Measurements from ENCODE around the gene UBE2QL1. TPM values are rescaled to one million over a fixed set of nuclear protein-coding genes. Genes with fewer than 3 reads are reported as not detected.
"Not testable (repeated sequence)": the region's sequence is repeated elsewhere in the genome, so short reads cannot be mapped to it uniquely, and the experiment has no call there.

Gene UBE2QL1
- total RNA-seq, 2 donors from 2014 or later, result not detected

DNA sequence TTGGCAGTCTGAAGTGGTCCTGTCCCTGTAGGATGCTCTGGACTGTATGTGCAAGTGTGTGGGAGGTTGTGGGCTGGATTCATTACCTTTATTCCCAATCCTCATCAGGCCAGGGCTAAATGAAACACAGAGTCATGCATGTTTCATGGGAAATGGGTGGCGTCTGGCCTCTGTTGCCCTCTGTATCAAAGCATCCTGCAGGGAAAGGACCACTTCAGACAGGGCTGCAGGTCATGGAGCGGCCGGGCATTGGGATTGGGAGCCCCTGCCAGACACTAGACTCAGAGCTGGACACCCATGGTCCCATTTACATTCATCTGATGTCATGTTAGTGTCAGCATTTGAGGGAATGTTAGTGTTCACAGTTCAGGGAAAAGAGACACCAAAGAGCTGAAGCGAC is 53.8 kb downstream of the UBE2QL1 start:
- peaks cover 5% of the 10 kb centered on the region for H3K9me3 Mint-ChIP-seq
- no peak for ATAC-seq (replicated peaks)
- H3K4me1 Mint-ChIP-seq, result no peaks in the 10 kb centered on the region
- no peak overlapping the region for H3K4me3 Mint-ChIP-seq
- H3K36me3 Mint-ChIP-seq (ENCODE audit: low read depth), result no peaks in the 10 kb centered on the region
- no peak overlapping the region for H3K27ac Mint-ChIP-seq
- peaks cover 44% of the 10 kb centered on the region for H3K27me3 Mint-ChIP-seq

DNA sequence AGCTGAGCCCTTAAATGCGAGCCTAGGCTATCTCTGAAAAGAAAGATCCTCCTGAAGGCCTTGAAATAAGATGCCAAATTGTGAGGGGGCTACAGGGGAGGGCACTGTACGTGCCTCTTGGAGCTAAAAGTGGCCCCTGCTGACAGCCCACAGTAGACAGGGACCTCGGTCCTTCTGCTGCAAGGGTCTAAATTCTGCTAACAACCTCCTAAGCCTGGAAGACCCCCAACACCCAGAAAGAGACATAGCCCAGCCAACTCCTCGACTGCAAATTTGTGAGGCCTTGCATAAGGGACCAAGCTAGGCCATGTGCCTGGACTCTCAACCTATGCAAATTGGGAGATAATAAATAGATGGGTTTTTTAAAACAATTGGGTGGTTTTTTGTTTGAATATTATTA is 54.7 kb downstream of the UBE2QL1 start:
- no peak for ATAC-seq (replicated peaks)
- H3K4me1 Mint-ChIP-seq, result no peaks in the 10 kb centered on the region
- H3K9me3 Mint-ChIP-seq, result peaks cover 5% of the 10 kb centered on the region
- H3K36me3 Mint-ChIP-seq (ENCODE audit: low read depth), result no peaks in the 10 kb centered on the region
- H3K4me3 Mint-ChIP-seq, result no peak overlapping the region
- H3K27ac Mint-ChIP-seq, result no peak overlapping the region
- peaks cover 41% of the 10 kb centered on the region for H3K27me3 Mint-ChIP-seq

DNA sequence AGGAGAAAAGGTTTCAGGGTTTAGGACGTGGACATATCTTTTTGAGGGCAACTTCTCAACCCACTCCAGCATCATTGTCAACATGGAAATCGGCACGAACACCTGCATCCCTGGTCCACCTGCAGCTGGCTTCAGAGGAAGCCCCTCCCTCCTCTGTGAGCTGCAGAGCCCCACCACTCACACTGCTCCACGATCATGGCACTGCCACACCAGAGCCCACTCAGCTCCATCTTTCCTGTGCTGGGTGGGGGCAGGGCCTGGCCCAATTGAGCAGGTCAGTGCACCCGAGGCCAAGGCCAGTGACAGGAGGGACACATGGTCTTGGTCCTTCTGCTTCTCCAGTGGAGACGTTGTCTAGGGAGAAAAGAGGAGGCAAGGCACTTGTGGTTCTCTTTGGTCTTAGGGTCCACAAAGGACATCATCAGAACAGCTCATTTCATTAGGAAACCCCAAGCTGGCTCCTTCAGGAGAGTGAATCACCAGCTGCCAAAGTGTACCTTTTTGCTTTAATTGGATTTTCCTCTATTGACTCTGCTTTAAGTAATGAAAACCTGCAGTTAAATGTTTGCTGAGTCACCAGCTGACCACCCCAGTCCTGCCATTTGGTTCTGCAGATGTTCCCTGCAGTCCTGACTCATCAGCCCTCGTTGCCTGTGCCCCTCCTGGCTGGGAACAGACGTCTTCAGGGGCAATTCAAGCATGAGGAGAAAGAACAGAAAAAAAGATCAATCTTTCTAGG is 56.2 kb downstream of the UBE2QL1 start:
- no peak for ATAC-seq (replicated peaks)
- H3K4me1 Mint-ChIP-seq, result no peaks in the 10 kb centered on the region
- H3K27ac Mint-ChIP-seq, result no peak overlapping the region
- H3K4me3 Mint-ChIP-seq, result no peak overlapping the region
- peaks cover 45% of the 10 kb centered on the region for H3K27me3 Mint-ChIP-seq
- H3K9me3 Mint-ChIP-seq, result peaks cover 5% of the 10 kb centered on the region
- no peaks in the 10 kb centered on the region for H3K36me3 Mint-ChIP-seq (ENCODE audit: low read depth)

DNA sequence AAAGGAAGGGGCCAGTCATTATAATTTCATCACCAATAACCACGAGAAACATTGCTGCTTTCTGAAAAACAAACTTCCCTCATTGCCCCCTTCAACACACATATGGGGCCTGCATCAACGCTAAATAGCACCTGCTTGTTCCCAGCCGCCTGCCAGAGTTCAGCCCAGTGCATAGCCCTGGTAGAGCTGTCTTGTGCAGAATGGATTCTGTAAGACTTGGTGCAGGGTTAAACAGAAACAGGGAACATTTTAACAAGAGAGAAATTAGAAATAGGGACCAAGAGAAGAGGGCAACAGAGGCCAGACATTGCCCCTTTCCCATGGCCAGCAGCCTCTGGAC is 56.7 kb downstream of the UBE2QL1 start:
- no peaks in the 10 kb centered on the region for H3K4me1 Mint-ChIP-seq
- H3K9me3 Mint-ChIP-seq, result peaks cover 5% of the 10 kb centered on the region
- no peak overlapping the region for H3K4me3 Mint-ChIP-seq
- peaks cover 46% of the 10 kb centered on the region for H3K27me3 Mint-ChIP-seq
- no peaks in the 10 kb centered on the region for H3K36me3 Mint-ChIP-seq (ENCODE audit: low read depth)
- H3K27ac Mint-ChIP-seq, result no peak overlapping the region
- ATAC-seq (replicated peaks), result no peak

DNA sequence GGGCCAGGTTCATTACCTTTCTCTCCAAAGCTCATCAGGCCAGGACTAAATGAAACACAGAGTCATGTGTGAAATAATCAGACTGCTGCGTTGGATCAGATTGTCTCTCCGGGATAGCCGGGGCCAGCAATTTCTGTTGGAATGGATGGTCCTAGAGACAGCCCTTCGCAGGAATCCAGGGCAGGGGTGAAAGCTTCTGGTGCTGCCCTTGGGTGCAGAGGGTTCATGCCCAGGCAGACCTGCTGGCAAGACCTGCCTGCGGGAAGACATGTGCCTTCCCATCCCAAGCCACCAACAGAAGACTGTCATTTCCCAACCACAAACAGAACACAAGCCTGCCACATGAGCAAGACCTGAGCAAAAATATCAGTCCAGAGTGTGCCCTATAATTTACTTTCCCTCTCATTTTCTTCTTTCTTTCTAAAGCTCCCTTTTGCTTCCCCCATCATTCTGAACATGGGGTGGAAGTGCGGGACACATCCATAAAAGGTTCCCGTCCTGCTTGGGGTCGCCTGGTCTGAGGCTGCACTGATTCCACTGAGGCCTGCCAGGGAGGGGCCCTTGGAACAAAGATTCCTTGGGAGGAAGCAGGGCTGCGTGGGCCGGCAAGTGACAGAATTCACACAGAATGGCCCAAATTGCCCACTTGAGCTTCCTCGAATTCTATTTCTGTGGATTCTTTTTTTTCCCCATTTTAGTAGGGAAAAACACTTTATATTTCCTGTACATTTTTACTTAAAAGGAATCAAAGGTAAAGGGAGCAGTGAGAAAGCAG is 57.3 kb downstream of the UBE2QL1 start:
- Mint-ChIP-seq H3K27me3 (peaks cover 46% of the 10 kb centered on the region), H3K27ac (no peak overlapping the region), H3K4me1 (no peaks in the 10 kb centered on the region), H3K9me3 (peaks cover 3% of the 10 kb centered on the region), H3K4me3 (no peak overlapping the region), H3K36me3 (ENCODE audit: low read depth) (no peaks in the 10 kb centered on the region)
- no peak for ATAC-seq (replicated peaks)

DNA sequence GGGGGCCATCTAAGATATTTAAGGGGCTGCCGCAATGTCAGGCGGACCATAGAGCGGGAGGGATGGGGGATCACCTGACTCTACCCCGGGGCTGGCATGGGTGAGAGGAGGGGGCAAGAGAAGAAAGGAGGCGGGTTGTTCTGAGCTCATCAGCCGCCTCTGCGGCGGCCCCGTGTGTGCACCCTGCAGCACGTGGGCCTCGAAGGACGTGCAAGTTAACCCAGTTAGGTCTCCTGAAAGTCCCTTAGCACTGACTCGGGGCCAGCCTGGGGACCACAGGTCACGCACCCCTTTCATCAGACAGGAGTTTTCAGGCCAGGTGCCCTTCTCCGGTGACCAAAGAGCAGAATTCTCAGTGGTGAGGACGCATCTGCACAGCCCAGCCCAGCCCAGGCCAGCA is 58.0 kb downstream of the UBE2QL1 start:
- Mint-ChIP-seq H3K36me3 (ENCODE audit: low read depth) (no peaks in the 10 kb centered on the region), H3K4me1 (no peaks in the 10 kb centered on the region), H3K27me3 (peaks cover 40% of the 10 kb centered on the region), H3K27ac (no peak overlapping the region), H3K9me3 (no peaks in the 10 kb centered on the region), H3K4me3 (no peak overlapping the region)
- ATAC-seq (replicated peaks), result no peak

DNA sequence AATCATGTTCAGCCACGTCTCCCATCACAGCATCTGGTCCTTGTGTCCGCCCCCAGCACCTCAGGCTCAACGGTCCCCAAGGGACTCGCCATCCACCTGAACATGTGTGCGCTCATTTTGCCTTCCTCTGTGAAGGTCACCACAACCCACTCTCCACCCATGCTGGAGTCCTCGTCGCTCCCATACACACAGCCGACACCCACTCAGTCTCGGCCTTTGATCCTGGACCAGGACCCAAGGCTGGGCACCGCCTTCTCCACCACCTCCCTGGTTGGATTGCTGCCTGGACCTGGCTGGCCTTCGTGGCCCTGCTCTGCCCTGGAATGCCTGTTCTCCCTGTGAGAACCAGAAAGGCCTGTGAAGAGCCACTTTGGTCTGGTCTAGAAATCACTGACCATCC is 60.3 kb downstream of the UBE2QL1 start:
- ATAC-seq (replicated peaks), result no peak
- H3K27me3 Mint-ChIP-seq, result peaks cover 31% of the 10 kb centered on the region
- H3K9me3 Mint-ChIP-seq, result no peaks in the 10 kb centered on the region
- H3K4me1 Mint-ChIP-seq, result no peaks in the 10 kb centered on the region
- no peak overlapping the region for H3K27ac Mint-ChIP-seq
- H3K4me3 Mint-ChIP-seq, result no peak overlapping the region
- no peaks in the 10 kb centered on the region for H3K36me3 Mint-ChIP-seq (ENCODE audit: low read depth)

DNA sequence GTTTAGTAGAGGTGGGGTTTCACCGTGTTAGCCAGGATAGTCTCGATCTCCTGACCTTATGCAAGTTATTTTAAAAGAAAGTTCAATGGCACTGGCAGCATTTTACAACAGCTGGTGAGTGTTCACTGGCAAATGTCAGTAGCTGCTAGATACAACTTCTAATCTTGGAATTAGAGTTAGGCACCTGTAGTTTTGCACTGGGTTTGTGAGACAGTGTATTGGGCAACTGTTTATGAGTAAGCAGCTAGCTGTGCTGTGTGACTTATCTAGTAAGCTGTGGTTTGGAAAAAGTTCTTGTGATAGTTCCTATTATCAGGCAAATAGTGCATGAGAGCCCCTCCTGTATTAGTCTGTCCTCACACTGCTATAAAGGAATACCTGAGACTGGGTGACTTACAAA is 61.5 kb downstream of the UBE2QL1 start:
- H3K4me3 Mint-ChIP-seq, result no peak overlapping the region
- no peaks in the 10 kb centered on the region for H3K4me1 Mint-ChIP-seq
- H3K27ac Mint-ChIP-seq, result no peak overlapping the region

DNA sequence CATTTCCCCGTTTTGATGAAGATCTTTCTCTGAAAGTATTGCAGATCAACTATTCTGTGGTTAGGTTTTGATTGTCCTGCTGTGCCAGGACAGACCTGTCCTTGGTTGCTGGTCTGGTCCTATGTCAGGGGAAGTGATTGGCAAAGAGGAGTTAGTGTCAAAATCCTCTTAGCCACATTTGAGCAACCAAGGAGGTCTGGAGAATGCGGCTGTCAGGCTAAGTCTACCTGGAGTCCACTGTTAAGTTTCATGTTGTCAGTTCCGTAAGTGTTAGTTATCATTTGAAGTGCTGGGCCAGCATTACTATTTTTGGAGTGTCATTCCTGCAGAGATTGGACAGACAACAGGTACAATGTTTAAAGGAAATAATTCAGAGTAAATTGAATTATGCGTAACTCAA is 62.3 kb downstream of the UBE2QL1 start:
- Mint-ChIP-seq H3K27ac (no peak overlapping the region), H3K27me3 (peaks cover 20% of the 10 kb centered on the region), H3K36me3 (ENCODE audit: low read depth) (no peaks in the 10 kb centered on the region), H3K4me3 (no peak overlapping the region), H3K4me1 (no peaks in the 10 kb centered on the region), H3K9me3 (no peaks in the 10 kb centered on the region)
- no peak for ATAC-seq (replicated peaks)

More for the DNA sequence above, 61.5 kb downstream of the UBE2QL1 start:
- H3K27me3 Mint-ChIP-seq, result peaks cover 26% of the 10 kb centered on the region
- no peaks in the 10 kb centered on the region for H3K36me3 Mint-ChIP-seq (ENCODE audit: low read depth)
- no peak for ATAC-seq (replicated peaks)
- no peaks in the 10 kb centered on the region for H3K9me3 Mint-ChIP-seq

DNA sequence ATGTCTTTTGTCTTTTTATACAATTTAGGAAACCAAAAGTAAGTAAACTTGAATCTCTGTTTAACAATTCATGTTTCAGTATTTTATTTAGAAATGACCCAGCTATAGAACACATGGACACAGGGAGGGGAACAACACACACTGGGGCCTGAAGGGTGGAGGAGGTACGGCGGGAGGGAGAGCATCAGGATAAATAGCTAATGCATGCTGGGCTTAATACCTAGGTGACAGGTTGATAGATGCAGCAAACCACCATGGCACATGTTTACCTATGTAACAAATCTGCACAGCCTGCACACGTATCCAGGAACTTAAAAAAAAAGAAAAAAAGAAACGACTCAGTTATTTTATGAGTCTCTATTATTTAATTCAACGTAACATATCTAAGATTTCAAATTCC is 67.2 kb downstream of the UBE2QL1 start:
- ATAC-seq (replicated peaks); H3K27ac Mint-ChIP-seq: not testable (repeated sequence)

DNA sequence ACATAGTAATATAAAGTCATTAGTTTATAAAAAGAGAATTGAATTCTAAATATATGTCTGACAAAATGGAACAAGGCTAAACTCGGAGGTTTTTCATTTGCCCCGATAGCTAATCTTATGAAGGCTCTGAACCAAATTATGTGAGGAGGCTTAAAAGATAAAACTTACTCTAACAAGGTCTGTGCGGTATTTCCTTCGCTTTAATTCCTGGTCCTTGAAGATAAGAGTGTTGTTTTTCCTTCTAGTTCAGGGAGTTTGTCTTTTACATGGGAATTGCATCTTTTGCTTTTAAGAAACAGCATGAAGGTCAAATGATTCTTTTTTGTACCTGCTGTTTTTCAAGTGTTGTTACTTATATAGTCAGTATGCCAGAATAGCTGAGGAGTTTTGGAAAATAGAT is 68.2 kb downstream of the UBE2QL1 start:
- Mint-ChIP-seq H3K27ac (no peak overlapping the region), H3K9me3 (no peaks in the 10 kb centered on the region), H3K36me3 (ENCODE audit: low read depth) (no peaks in the 10 kb centered on the region), H3K27me3 (peaks cover 32% of the 10 kb centered on the region), H3K4me3 (no peak overlapping the region), H3K4me1 (no peaks in the 10 kb centered on the region)
- no peak for ATAC-seq (replicated peaks)

More for the DNA sequence above, 67.2 kb downstream of the UBE2QL1 start:
- H3K4me3 Mint-ChIP-seq; H3K36me3 Mint-ChIP-seq (ENCODE audit: low read depth); H3K9me3 Mint-ChIP-seq; H3K4me1 Mint-ChIP-seq: not testable (repeated sequence)
- peaks cover 27% of the 10 kb centered on the region for H3K27me3 Mint-ChIP-seq

DNA sequence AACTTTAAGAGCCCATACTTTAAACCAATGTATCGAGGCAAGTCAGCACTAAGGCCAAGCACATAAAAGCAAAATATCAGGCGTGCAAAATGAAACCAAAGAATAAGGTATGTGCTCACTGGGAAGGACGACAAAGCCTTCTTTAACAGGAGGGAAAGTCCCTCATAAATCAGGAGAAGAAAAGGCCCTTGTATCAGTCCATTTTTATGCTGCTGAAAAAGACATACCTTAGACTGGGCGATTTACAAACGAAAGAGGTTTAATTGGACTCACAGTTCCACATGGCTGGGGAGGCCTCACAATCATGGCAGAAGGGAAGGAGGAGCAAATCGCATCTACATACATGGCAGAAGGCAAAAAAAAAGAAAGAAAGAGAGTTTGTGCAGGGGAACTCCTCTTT is 68.9 kb downstream of the UBE2QL1 start:
- no peak for ATAC-seq (replicated peaks)
- Mint-ChIP-seq H3K27me3 (peaks cover 36% of the 10 kb centered on the region), H3K27ac (no peak overlapping the region), H3K36me3 (ENCODE audit: low read depth) (no peaks in the 10 kb centered on the region), H3K4me1 (no peaks in the 10 kb centered on the region), H3K9me3 (no peaks in the 10 kb centered on the region), H3K4me3 (no peak overlapping the region)

DNA sequence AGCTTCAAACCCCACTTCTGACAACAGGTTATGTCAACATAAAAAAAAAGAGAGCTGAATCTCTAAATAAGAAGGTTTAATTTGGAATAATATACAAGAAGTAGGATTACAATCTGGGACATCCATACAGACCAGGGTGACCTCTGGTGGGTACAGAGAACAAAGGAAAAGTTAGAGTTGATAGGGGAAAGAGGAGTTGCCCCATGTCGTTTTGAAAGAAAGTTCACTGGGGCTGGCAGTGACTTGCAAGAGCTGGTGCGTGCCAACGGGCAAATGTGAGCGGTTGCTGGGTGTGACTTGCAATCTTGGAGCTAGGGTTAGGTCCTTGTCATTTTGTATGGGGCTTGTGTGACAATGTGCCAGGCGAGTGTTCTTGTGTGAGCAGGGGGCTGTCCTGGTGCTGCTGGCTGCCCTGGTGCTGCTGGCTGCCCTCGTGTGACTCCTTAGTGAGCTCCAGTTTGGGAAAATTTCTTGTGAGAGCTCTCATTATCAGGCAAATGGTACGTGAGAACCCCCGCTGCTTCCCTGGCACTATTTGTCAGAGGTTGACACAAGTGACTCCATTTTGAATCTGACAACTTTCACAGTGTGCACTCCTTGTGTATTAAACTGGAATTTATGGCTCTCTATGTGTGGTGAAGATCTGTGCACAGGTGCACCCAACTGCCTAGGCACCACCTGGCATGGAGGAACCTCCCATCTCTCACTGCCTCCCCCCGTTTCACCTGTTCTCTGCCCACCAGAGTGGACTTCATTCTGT is 69.8 kb downstream of the UBE2QL1 start:
- no peak for ATAC-seq (replicated peaks)
- peaks cover 38% of the 10 kb centered on the region for H3K27me3 Mint-ChIP-seq
- no peaks in the 10 kb centered on the region for H3K36me3 Mint-ChIP-seq (ENCODE audit: low read depth)
- H3K9me3 Mint-ChIP-seq, result no peaks in the 10 kb centered on the region
- H3K4me3 Mint-ChIP-seq, result no peak overlapping the region
- no peak overlapping the region for H3K27ac Mint-ChIP-seq
- H3K4me1 Mint-ChIP-seq, result no peaks in the 10 kb centered on the region

DNA sequence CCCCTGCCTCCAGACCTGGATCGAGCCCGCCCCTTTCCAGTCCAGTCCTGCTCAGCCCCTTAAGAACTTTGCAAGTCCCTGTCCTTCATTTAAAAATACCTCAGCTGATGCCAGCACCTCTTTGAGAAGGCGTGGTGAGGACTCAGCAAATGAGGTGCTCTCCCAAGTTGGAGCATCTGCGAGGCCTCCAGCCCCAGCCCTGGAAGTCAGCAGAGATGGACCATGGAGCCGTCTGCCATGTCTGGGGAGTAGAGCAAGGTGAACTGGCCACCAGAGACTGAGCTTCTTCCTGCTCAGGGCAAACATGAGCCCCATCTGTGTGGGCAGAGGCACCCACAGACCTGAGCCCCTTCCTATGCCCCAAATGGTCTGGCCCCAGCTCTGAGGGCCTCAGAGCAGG is 71.5 kb downstream of the UBE2QL1 start:
- no peak overlapping the region for H3K27ac Mint-ChIP-seq
- H3K27me3 Mint-ChIP-seq, result peaks cover 40% of the 10 kb centered on the region
- no peaks in the 10 kb centered on the region for H3K4me1 Mint-ChIP-seq
- no peak for ATAC-seq (replicated peaks)
- H3K9me3 Mint-ChIP-seq, result no peaks in the 10 kb centered on the region
- no peak overlapping the region for H3K4me3 Mint-ChIP-seq
- no peaks in the 10 kb centered on the region for H3K36me3 Mint-ChIP-seq (ENCODE audit: low read depth)

DNA sequence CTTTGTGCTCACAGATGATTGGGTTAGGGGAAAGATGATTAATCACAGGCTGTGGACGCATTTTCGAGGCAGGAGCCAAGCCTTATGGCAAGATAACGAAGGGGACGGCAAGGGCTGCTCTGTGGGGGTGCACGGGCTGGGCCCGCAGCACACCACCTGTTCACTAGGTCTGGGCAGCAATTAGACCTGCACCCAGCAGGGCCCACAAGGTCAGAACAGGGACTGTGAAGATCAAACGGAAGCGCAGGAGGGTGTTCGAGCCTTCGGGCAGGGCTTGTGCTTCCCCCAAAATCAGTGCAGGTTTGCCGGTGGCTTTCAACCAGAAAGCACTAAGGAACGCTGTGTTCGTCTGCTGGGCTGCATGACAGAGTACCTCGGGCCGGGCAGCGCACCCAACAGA is 73.7 kb downstream of the UBE2QL1 start:
- no peak for ATAC-seq (replicated peaks)
- H3K4me3 Mint-ChIP-seq, result no peak overlapping the region
- no peaks in the 10 kb centered on the region for H3K36me3 Mint-ChIP-seq (ENCODE audit: low read depth)
- H3K27me3 Mint-ChIP-seq, result peaks cover 40% of the 10 kb centered on the region
- no peaks in the 10 kb centered on the region for H3K4me1 Mint-ChIP-seq
- H3K27ac Mint-ChIP-seq, result no peak overlapping the region
- no peaks in the 10 kb centered on the region for H3K9me3 Mint-ChIP-seq

Measured in activated T-helper 17 cell treated with anti-CD3 and anti-CD28 coated beads, Interleukin-2, amount 50 U/mL, for 72 hours (primary cell).